Mucosa of gallbladder (tissue), 1 donor: ENCODE results near the gene SPTAN1. TPM values are rescaled to one million over a fixed set of nuclear protein-coding genes. Genes with fewer than 3 reads are reported as not detected.
A peak's percentile ranks its signal among the peaks of the same experiment; 100 is the strongest.
"Not testable (repeated sequence)": the region's sequence is repeated elsewhere in the genome, so short reads cannot be mapped to it uniquely, and the experiment has no call there.

Source experiments
- DNase-seq: peaks from one replicate; pipeline ENCODE4 v3.0.0-alpha.2; 2020; ENCODE audit warnings: low spot score
- total RNA-seq: library from RNA; stranded (reverse); gene quantifications from one replicate; pipeline ENCODE4 v1.2.1, GENCODE V29; 2021
- donor health status: DM: no; HTN: no; CAD: no.

Gene SPTAN1
- total RNA-seq, 1 donor from 2014 or later = 323 TPM

DNA sequence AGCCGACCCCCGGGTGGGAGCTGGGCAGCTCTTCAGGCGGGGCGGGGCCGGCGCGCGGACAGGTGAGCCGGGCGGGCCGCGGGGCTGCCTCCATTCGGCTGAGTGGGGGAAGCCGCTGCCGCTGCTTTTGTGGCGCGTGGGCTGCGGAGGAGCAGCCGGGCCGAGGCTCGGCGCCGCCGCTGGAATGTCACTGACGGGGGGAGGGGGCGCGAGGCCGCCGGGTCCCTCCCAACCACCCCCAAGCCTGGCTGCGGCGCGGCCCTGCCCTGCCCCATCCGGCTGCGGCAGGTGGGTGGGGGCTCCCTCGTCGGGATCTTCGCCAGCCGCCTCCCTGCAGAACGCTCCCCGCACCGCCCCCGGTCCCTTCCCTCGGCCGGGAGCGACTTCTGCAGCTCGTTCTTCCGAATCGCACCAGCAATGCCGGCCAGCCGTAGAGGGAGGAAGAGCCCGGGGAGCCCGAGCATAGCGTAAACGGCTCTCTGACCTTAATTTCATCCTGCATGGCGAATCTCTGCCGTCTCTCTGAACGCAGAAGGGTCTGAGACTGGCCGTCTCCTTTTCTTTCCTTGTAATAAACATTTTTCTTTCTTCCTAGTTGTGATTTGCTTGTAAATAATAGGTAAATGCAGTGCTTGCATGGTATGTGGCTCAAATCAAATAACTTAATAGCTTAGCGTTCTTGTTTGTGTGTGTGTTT lies 505 bp downstream of the SPTAN1 start:
- peak; percentile 33 for DNase-seq

DNA sequence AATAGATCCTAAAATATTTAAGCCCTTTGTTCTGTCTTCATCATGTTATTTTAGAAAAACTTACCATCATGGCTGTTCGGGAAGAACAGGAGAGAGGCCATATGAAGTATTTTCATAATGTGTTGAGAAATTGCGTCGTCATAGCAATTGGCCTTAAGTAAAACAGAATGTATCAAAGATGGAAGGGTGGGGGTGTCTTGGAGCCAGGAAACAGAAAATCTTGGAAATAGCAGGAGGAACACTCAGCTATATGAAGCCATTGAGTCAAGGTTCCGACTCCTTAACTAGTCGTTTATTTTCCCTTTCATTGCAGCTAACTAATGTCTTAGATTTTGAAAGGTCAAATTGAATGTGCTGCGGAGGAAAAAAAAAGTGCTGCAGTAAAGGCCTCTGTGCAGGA lies 1.3 kb downstream of the SPTAN1 start:
- DNase-seq = no peak

DNA sequence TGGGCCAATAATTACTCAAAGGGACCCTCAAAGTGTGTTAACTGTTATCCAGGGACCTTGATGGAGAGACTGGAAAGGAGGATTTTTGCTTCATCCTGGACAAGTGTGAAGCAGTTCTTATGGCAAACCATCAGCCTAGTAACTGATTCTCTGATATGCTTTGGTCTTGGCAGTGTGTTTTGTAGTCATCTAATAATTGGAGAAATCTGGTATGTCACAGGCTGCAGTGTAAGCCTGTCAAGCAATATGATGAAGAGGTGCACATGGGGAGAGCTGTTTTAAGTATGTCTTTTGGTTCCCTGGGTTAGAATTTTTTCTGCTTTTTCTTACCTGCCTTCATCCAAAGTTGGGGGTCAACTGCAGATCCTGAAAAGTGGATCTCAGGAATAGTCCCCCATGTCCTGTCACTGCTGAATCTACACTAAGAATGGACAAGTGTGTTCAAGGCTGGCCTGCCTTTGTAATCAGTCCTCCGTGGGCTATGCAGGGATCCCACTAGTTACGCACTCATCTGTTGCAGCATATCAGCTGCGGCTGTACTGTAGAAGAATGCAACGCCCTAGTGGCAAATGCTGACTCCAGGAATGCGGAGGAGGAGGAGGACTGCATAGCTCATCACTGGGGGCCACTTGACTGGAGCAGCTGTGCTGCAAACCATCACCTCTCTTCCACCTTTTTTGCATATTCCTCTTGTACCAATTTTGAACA lies 1.9 kb downstream of the SPTAN1 start:
- DNase-seq = peak; percentile 74

DNA sequence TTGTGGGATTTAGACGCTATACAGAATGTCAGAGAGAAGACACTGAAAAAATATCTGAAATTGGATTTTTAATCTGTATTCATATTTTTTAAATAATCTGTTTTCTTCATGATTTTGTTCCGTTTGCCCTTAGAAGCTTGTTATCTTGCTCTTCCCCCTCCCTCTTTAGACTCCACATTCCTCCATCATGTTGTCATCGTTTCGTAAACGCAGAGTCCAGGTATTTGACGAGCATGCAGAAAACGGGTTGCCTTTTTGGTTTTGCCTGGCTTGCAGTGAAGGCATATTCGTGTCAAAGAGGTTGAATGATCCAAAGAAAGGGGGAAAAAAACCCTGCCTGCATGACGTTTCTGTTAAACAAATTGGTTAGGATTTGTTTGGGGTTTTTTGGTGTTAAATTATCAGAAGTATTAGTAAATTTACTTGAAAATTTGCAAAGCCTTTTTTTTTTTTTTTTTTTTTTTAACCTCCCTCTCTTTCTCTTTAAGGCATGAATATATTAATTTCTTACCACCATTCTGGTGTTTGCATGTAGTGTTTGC lies 2.9 kb downstream of the SPTAN1 start:
- DNase-seq = peak; percentile 17

DNA sequence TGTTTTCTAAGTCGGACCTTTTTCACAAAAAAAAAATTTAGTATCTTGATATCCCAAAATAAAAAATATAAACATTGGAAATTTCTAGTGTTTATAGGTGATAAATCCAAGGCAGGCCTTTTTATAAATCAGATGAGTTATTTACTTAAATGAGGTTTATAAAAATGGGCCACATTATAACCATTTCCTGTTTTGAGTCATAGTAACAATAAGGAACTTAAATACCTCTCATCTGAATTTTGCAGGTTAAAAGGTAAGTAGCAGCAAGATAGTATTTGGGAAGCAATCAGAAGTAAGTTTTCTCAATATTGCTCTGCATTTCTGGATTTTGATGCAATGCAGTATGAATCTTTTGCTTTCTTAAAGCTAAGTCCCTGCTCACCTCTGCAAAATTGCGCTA lies 3.9 kb downstream of the SPTAN1 start:
- DNase-seq = no peak

DNA sequence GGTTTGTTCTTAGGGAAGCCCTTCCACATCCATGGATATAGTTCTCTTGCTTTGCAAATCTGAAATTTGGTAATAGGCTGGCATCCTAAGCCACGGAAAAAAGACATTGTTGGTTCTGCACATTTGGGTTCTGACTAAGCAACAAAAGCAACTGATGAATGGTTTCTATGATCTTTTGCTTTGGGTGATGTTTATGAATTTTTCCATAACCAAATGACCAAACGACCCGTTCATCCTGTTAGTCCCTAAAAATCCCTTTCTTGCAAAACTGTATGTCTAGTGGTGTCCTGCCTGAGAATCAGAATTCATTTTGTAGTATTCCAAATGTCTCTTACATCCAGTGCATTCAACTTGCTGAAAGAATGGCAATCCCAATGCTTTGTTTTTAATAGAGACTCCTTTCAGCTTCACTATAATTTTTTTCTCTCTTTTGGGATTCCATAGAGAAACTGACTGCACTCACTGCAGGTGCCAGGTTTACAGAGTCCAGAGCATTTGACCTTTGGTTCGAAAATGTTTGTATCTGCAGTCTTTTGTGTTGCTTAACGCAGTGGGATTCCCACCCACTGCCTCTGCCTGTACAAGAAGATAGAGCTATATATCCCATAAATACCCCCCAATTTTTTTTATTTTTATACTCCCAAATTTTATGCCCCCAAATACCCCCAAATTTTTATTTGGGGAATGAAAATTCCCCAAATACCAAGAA lies 4.7 kb downstream of the SPTAN1 start:
- no peak for DNase-seq

DNA sequence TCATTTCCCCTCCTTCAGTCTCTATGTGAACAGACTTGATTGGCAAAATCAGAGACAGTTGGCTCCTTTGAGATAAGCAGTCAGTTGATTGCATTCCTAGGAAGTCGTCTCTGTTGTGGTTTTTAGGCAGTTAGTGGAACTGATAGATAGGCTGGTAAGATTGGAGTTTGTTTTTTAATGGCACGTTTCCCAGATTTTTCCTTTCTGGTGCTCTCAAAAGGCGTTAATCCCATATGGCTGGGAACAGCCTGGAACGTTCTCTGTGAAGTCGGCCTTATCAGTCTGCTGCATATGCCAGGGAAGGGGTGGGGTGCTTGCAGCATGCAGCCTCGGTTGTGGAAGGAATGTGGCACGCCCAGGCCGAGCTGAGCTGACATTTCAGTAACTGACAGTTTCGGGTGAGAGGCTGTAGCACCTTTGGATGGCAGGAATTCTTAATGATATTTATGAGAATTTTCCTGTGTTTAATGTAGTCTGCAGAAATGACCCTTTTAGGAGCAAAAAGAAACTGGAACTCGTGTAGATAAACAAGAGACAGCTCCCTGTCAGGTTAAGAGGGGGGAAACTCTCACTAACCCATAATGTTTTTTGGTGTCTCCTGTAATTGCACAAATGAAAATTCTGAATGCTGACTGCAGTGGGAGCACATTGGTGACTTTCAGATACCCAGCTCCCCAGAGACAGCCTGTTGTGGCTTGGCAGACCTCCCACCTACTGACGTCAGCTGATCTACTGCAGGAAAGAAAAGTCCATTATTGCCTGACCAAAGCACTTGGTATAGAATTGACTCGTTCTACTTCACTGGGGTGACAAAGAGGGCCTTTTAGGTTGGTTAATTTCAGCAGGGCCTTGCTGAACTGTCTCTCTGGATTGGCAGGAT lies 6.3 kb downstream of the SPTAN1 start:
- peak; percentile 83 for DNase-seq

DNA sequence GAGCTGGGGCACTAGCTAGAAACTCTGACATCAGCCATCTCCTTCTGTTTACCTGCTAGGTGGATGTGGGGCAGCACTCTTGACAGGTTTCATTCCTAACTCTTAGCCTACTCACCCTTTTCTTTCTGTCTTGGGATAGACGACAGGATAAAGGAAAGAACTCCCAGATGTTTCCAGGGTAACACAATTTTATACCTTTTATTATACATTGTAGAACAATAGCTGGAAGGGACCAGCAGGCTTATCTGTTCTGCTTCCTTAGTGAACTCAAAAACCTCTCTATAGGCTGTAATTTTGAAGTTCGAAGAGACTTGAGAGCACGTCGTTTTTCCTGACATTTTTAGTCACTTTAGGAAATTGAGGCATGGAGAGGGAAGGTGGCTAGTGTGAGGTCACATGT lies 13.2 kb downstream of the SPTAN1 start:
- DNase-seq = no peak

DNA sequence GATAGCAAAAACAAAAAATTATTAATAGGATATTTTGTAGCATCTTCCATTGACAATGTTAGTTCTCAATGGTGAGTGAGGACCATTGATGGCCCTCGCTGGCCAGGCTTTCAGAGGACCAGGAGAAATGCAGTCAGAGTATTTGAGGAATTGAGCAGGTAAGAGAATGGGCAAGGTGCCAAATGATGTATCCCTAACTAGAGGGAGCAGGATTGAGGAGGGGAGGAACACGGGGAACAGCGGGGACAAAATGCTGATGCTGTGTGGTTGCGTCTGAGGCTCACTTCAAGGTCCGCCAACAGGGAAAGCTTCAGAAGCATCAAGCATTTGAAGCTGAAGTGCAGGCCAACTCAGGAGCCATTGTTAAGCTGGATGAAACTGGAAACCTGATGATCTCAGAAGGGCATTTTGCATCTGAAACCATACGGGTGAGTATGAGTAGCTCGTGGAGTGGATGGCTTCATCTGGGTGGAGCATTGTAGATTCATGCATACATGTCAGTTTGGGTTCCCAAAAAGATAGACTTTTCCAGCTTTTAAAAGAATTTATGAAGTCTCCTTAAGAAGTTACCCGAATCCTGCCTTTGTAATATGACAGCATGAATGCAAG lies 16.2 kb downstream of the SPTAN1 start:
- DNase-seq = no peak

DNA sequence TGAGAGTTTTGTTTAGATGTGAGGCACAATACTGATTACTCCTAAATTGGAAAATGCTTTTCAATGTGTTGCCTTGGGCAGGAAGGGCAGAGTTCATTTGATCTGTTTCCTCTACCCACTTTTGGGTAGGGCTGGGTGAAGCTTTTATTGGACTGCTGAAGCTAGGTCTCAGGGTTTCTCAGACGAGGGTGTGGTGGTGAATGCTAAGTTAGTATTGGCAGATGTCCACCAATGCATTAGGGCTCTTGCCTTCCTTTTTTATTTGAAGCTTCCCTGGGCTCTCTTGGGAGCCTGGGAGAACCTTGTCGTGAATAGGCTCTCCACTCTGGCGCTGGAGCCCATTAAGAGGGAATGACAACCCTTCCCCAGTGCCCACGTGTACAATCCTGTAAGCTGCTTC lies 23.1 kb downstream of the SPTAN1 start:
- no peak for DNase-seq

DNA sequence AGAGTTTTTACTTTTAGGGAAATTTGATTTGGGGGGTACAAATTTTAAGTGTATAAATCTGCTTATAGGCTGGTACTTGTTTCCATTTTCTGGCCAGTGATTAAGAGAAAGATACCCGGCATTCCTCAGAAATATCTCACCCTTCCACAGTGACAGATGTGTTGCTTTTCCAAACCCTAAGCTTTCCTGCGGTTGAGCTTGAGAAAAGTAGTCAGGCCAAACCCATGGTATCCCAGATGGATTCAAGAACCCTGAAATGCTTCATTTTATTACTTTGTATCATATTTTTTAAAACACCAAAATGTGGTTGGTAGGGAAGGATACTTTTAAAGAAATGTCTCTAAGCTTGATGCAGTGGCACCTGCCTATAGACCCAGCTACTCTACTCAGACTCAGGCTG lies 23.5 kb downstream of the SPTAN1 start:
- no peak for DNase-seq

DNA sequence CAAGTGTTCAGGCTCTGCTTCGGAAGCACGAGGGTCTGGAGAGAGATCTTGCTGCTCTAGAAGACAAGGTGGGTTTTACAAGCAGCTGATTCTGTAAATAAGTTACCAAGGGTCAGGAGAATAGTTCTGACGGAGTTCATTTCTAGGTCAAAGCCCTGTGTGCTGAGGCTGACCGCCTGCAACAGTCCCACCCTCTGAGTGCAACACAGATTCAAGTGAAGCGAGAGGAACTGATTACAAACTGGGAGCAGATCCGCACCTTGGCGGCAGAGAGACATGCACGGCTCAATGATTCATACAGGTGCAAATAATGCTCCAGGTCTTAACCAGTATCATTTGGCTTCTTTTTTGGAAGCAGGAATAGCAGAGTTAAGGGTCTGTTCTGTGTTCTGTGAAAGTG lies 24.8 kb downstream of the SPTAN1 start:
- no peak for DNase-seq

DNA sequence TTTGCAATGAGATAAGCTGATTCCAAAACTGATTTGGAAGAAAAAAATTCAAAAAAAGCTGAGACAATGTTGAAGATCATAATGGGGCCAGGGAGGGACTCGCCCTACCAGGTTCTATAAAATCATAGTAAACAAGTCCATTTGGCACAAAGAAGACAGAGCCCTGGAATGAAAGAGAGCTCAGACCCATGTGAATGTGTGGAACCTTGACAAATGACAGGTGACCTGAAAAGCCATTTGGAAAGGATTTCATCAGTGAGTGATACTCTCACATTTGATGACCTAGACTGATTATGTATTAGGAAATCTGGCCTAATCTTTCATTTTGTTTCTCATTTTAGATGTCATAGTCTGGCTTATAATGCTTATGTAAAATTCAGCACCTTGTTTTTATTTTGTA lies 26.8 kb downstream of the SPTAN1 start:
- DNase-seq = no peak

DNA sequence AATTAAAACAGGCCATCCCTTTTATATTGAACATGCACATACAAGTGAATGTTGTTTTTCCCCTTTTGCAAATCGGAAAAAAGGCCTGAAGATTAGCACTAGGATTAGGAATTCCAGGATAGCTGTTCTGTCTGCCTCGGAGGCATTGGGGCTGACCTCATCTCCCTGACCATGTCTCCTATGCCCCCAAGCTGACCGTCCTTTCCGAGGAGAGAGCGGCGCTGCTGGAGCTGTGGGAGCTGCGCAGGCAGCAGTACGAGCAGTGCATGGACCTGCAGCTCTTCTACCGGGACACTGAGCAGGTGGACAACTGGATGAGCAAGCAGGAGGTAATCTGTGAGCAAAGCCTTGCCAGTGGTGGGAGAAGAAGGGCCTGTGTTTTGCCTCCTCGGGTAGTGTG lies 28.3 kb downstream of the SPTAN1 start:
- no peak for DNase-seq

DNA sequence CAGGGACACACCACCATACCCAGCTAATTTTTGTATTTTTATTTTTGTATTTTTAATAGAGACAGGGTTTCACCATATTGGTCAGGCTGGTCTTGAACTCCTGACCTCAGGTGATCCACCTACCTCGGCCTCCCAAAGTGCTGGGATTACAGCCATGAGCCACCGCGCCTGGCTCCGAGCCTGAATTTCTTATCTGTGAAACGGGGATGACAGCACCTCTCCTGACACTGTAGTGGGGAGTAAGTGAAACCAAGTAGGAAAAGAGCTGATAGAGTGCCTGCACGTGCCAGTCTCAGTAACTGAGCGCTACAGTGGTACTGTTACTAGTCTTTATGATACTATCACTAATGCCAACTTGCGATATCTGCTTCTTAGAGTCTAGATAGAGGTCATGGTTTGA lies 32.8 kb downstream of the SPTAN1 start:
- not testable (repeated sequence) for DNase-seq

DNA sequence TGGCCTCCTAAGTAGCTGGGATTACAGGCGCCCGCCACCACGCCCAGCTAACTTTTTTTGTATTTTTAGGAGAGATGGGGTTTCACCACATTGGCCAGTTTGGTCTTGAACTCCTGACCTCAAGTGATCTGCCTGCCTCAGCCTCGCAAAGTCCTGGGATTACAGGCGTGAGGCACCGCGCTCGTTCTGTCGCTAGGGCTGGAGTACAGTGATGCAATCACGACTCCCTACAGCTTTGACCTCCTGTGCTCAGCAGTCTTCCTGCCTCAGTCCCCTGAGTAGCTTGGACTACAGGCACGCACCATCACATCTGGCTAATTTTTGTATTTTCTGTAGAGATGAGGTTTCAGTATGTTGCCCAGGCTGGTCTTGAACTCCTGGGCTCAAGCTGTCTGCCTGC lies 34.5 kb downstream of the SPTAN1 start:
- DNase-seq = not testable (repeated sequence)

DNA sequence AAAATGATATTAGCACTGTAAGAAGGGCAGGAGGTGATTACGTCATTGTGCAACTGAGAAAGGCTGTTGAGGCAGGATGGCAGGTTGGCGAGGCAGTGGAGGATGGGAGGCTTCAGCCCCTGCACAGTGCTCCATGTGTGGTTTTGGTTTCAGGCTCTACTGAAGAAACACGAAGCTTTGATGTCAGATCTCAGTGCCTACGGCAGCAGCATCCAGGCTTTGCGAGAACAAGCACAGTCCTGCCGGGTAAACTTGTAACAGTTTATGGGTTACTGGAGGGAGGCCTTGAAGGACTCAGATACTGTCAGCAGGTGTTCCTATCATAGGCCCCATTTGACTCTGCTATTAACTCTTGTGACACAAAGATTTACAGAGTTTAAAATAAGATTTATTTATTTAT lies 35.1 kb downstream of the SPTAN1 start:
- DNase-seq = no peak

DNA sequence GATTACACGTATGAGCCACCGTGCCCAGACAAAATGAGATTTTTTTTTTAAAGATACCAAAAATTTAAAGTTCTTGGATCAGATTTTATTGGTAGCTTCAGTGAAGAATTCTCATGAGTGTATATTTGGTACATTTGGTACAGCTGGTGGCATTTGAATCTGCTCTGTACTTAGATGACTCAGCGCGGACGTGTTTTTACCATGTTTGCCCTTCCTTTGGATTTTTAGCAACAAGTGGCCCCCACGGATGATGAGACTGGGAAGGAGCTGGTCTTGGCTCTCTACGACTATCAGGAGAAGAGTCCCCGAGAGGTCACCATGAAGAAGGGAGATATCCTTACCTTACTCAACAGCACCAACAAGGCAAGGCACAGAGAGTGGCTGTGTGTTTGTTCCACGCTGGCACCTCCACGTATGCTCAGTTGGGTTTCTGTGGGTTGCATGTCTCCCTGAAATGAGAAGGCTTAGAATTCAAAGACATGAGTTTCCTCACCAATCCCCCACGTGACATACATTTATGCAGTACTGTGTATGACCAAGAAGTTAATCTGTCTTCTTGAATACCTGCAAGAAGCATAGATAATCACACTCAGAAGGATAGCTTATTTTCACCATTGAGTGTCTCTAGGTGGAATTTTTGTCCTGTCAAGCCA lies 36.3 kb downstream of the SPTAN1 start:
- DNase-seq = no peak

DNA sequence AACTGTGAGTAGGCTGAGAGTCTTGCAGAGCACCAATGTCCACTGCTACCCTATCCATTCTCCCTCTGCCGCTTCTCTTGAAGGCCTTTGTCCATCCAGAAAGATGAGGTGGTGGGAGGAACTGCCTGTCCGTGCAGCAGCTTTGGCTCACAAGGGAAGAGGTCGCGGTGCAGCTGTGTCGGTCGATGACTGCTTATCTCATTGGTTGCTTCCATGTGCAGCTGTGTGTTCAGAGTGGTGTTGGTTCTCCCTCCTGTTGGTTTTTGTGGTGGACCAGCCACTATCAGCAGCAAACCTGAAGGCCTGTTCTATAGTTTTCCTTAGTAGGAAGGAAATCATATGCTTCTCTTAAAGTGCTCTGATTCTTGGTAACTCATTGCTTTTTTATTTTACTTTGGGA lies 40.7 kb downstream of the SPTAN1 start:
- DNase-seq = no peak

DNA sequence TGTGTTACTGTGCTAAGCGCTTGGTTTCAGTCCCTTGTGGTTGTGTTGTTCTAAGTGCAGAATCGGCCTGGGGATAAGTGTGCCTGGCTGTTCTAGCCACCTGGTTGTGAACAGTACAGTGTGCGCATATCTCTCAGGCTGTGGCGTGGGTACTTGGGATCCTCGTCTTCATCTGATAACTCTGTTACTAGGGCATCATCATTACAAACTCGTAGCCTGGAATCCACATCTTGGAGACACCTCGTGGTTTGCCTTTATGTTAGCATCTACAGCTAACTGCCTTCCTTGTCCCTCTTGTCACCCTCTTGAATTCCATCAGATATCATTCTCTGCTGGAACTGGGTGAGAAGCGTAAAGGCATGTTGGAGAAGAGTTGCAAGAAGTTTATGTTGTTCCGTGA lies 41.5 kb downstream of the SPTAN1 start:
- DNase-seq = no peak

DNA sequence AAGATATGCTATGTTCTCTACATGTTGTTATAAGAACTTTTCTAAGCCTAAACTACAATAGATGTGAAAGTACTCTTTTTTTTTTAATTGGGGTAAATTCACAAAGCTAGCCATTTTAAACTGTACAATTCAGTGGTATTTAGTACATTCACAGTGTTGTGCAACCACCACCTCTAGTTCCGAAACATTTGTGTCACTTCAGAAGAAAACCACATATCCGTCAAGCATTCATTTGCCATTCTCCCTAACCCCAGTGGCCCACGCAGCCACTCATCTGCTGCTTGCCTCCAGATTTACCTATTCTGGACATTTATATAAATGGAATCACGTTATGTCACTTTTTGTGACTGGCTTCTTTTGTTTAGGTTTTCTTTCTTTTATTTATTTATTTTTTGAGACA lies 43.1 kb downstream of the SPTAN1 start:
- DNase-seq = no peak
